SK-N-SH (cell line): ENCODE results near the gene LCORL. TPM values are rescaled to one million over a fixed set of nuclear protein-coding genes. Genes with fewer than 3 reads are reported as not detected.

ENCODE experiments used
- CTCF ChIA-PET: fragments of 300-600, 350-600 bp; formaldehyde crosslinking; extraction: SDS; loops from one replicate; lab custom pipeline; 2021; lab: Yijun Ruan, JAX
- POLR2A ChIA-PET: fragments of 350-600 bp; sonication (Branson Sonifier 250); formaldehyde crosslinking; extraction: SDS; loops from one replicate; lab custom pipeline; 2020; ENCODE audit warnings: antibody characterized with exemption, inconsistent platforms; lab: Yijun Ruan, JAX
- DNase-seq: peaks from one replicate; pipeline ENCODE4 v3.0.0; 2012
- H2AFZ ChIP-seq: fragments of 200-600 bp; sonication (generic); 2 replicates; pipeline ENCODE4 v1.8.1; 2016; ENCODE audit warnings: antibody characterized with exemption, mild to moderate bottlenecking, low read depth
- H3F3A ChIP-seq: fragments of 200-600 bp; sonication (generic); replicated peaks from 2 replicates; pipeline ENCODE3; 2016; ENCODE audit warnings: antibody characterized with exemption, mild to moderate bottlenecking; ENCODE audit not compliant: insufficient read depth
- H3K27ac ChIP-seq, 2 experiments: fragments of 200-500 bp in 1 of 2; fragments of 200-600 bp in 1 of 2; sonication (Bioruptor generic) in 1 of 2; sonication (generic), shearing (Covaris generic) in 1 of 2; 2 replicates each; pipeline versions ENCODE4 v1.5.1 to v1.6.1; 2014 to 2016; ENCODE audit warnings: low read depth in 2 of 2, inconsistent platforms in 1 of 2, low read length in 1 of 2, mild to moderate bottlenecking in 1 of 2, mixed read lengths in 1 of 2
- H3K27me3 ChIP-seq: fragments of 200-600 bp; sonication (generic), shearing (Covaris generic); 2 replicates; pipeline ENCODE4 v1.6.1; 2016; ENCODE audit warnings: mixed run types; ENCODE audit not compliant: insufficient read depth
- H3K36me3 ChIP-seq, 2 experiments: fragments of 200-500 bp in 1 of 2; fragments of 200-600 bp in 1 of 2; sonication (Bioruptor generic) in 1 of 2; sonication (generic) in 1 of 2; replicated peaks in 1 of 2; 2 replicates each; pipeline versions ENCODE3 to v1.5.1; 2014 to 2016; ENCODE audit warnings: low read length in 1 of 2, mild to moderate bottlenecking in 1 of 2; ENCODE audit not compliant: insufficient read depth in 2 of 2, control insufficient read depth in 1 of 2
- H3K4me1 ChIP-seq, 2 experiments: fragments of 200-500 bp in 1 of 2; fragments of 200-600 bp in 1 of 2; sonication (Bioruptor generic) in 1 of 2; sonication (generic), shearing (Covaris generic) in 1 of 2; 2 replicates each; pipeline versions ENCODE4 v1.5.1 to v1.6.1; 2014 to 2016; ENCODE audit warnings: low read depth in 1 of 2, low read length in 1 of 2, mixed run types in 1 of 2; ENCODE audit not compliant: insufficient read depth in 2 of 2, control insufficient read depth in 1 of 2
- H3K4me2 ChIP-seq: fragments of 200-600 bp; sonication (generic), shearing (Covaris generic); 2 replicates; pipeline ENCODE4 v1.6.1; 2017; ENCODE audit warnings: mixed run types
- H3K4me3 ChIP-seq, 2 experiments: fragments of 200-500 bp in 1 of 2; fragments of 200-600 bp in 1 of 2; sonication (Bioruptor generic) in 1 of 2; sonication (generic), shearing (Covaris generic) in 1 of 2; 2 replicates each; pipeline versions ENCODE4 v1.5.1 to v1.8.1; 2014 to 2016; ENCODE audit warnings: low read depth in 2 of 2, inconsistent platforms in 1 of 2, low read length in 1 of 2, mild to moderate bottlenecking in 1 of 2, mixed read lengths in 1 of 2, moderate library complexity in 1 of 2
- H3K79me2 ChIP-seq: fragments of 200-600 bp; sonication (generic); 2 replicates; pipeline ENCODE4 v1.8.1; 2017; ENCODE audit warnings: mild to moderate bottlenecking; ENCODE audit not compliant: insufficient read depth
- H3K9ac ChIP-seq: fragments of 200-600 bp; sonication (generic); 2 replicates; pipeline ENCODE4 v1.6.1; 2017; ENCODE audit warnings: mixed run types
- H3K9me2 ChIP-seq: fragments of 200-600 bp; sonication (generic); 2 replicates; pipeline ENCODE4 v1.6.1; 2017; ENCODE audit warnings: mixed run types
- H3K9me3 ChIP-seq: fragments of 200-600 bp; sonication (generic); 2 replicates; pipeline ENCODE4 v1.6.1; 2017; ENCODE audit warnings: mixed run types, mild to moderate bottlenecking, moderate library complexity
- H4K20me1 ChIP-seq: fragments of 200-600 bp; sonication (generic); 2 replicates; pipeline ENCODE4 v1.6.1; 2017; ENCODE audit warnings: mild to moderate bottlenecking, mixed run types; ENCODE audit not compliant: insufficient read depth
- CHD2 ChIP-seq: fragments of 150-350 bp; IDR thresholded peaks from 2 replicates; pipeline ENCODE4 v1.6.1; 2018; ENCODE audit warnings: low read length; ENCODE audit not compliant: partially characterized antibody
- FOSL2 ChIP-seq: IDR thresholded peaks from 2 replicates; pipeline ENCODE4 v1.4.0; 2012; ENCODE audit warnings: low read depth, mild to moderate bottlenecking, moderate library complexity, borderline replicate concordance
- FOXJ3 ChIP-seq: sonication (generic); formaldehyde crosslinking; IDR thresholded peaks from 2 replicates; pipeline ENCODE4 v1.5.1; 2020; ENCODE audit warnings: mild to moderate bottlenecking, missing genetic modification reagents
- FOXM1 ChIP-seq: IDR thresholded peaks from 2 replicates; pipeline ENCODE4 v1.4.0; 2012; ENCODE audit warnings: low read depth, mild to moderate bottlenecking
- GABPA ChIP-seq: IDR thresholded peaks from 2 replicates; pipeline ENCODE4 v1.4.0; 2012; ENCODE audit warnings: low read depth, mild to moderate bottlenecking
- MAX ChIP-seq: IDR thresholded peaks from 2 replicates; pipeline ENCODE4 v1.4.0; 2012; ENCODE audit warnings: low read depth
- MXI1 ChIP-seq: IDR thresholded peaks from 2 replicates; pipeline ENCODE4 v1.6.1; 2012; ENCODE audit warnings: mild to moderate bottlenecking, low read depth, low read length, improper control_type of control experiment
- NRF1 ChIP-seq: IDR thresholded peaks from 2 replicates; pipeline ENCODE4 v1.6.1; 2012; ENCODE audit warnings: low read depth, mild to moderate bottlenecking, low read length
- PBX3 ChIP-seq: IDR thresholded peaks from 2 replicates; pipeline ENCODE4; 2012
- RAD21 ChIP-seq: IDR thresholded peaks from 2 replicates; pipeline ENCODE4 v1.6.1; 2012; ENCODE audit warnings: mild to moderate bottlenecking, low read length
- RCOR1 ChIP-seq: fragments of 150-350 bp; IDR thresholded peaks from 2 replicates; pipeline ENCODE4 v1.6.1; 2017; ENCODE audit warnings: antibody characterized with exemption, low read length
- SMC3 ChIP-seq: IDR thresholded peaks from 2 replicates; pipeline ENCODE4 v1.6.1; 2012; ENCODE audit warnings: low read depth, low read length, improper control_type of control experiment
- TAF1 ChIP-seq: IDR thresholded peaks from 2 replicates; pipeline ENCODE4 v1.6.1; 2012; ENCODE audit warnings: low read depth, mild to moderate bottlenecking, low read length, moderate library complexity, borderline replicate concordance
- YY1 ChIP-seq: IDR thresholded peaks from 2 replicates; pipeline ENCODE4 v1.4.0; 2012; ENCODE audit warnings: low read depth, mild to moderate bottlenecking
- WGBS: methylation state at CpG from one replicate; pipeline ENCODE4 v1.1.6; 2017; ENCODE audit warnings: low lambda C conversion rate; 5-methylcytosine and 5-hydroxymethylcytosine counted together
- polyA plus RNA-seq, 3 experiments: library from polyadenylated mRNA; depleted of rRNA; stranded (reverse); fragments of >200 nt; gene quantifications; 2 replicates each; pipeline ENCODE4 v1.2.3, GENCODE V29; 2012
- TF ChIP-seq, protein P1 (sequence below): IDR thresholded peaks from 2 replicates; pipeline ENCODE4 v1.4.0; 2012; ENCODE audit warnings: low read depth, borderline replicate concordance
- TF ChIP-seq, protein P2 (sequence below): fragments of 200-600 bp; sonication (generic); IDR thresholded peaks from 2 replicates; pipeline ENCODE4 v1.6.1; 2017; ENCODE audit warnings: antibody characterized with exemption, mild to moderate bottlenecking, moderate library complexity
- TF ChIP-seq, protein P3 (sequence below): IDR thresholded peaks from 2 replicates; pipeline ENCODE4 v1.6.1; 2012; ENCODE audit warnings: mild to moderate bottlenecking, low read depth, low read length, moderate library complexity

Gene LCORL
- polyA plus RNA-seq, 1 of the 3 experiments (the other 2 are of a cell fraction): 1.9 TPM

GRCh38 chr4:17921451-17921850 is 100.1 kb downstream of the LCORL start:
- Histone ChIP-seq H3K27me3 (no peaks in the 10 kb centered on the region), H3K9me3 (no peaks in the 10 kb centered on the region), H3K4me1 (no peaks in the 10 kb centered on the region), H3K4me3 (no peak overlapping the region), H3F3A (no peaks in the 10 kb centered on the region), H3K9ac (no peak overlapping the region), H4K20me1 (no peaks in the 10 kb centered on the region), H2AFZ (no peak overlapping the region), H3K27ac (no peak overlapping the region), H3K4me2 (no peak overlapping the region)
- 88% methylated on average over 1 of the region's 1 CpG for WGBS
- DNase-seq: no peak
- ChIA-PET CTCF (no interaction called here), POLR2A (no interaction called here)
- TF ChIP-seq FOXJ3 (no peak), FOXM1 (no peak), NRF1 (no peak), TAF1 (no peak), RAD21 (no peak), FOSL2 (no peak), MXI1 (no peak), MAX (no peak), SMC3 (no peak), RCOR1 (no peak), CHD2 (no peak), PBX3 (no peak), GABPA (no peak), YY1 (no peak)
- TF ChIP-seq, protein P1, sequence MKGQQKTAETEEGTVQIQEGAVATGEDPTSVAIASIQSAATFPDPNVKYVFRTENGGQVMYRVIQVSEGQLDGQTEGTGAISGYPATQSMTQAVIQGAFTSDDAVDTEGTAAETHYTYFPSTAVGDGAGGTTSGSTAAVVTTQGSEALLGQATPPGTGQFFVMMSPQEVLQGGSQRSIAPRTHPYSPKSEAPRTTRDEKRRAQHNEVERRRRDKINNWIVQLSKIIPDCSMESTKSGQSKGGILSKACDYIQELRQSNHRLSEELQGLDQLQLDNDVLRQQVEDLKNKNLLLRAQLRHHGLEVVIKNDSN: no peak
- TF ChIP-seq, protein P2, sequence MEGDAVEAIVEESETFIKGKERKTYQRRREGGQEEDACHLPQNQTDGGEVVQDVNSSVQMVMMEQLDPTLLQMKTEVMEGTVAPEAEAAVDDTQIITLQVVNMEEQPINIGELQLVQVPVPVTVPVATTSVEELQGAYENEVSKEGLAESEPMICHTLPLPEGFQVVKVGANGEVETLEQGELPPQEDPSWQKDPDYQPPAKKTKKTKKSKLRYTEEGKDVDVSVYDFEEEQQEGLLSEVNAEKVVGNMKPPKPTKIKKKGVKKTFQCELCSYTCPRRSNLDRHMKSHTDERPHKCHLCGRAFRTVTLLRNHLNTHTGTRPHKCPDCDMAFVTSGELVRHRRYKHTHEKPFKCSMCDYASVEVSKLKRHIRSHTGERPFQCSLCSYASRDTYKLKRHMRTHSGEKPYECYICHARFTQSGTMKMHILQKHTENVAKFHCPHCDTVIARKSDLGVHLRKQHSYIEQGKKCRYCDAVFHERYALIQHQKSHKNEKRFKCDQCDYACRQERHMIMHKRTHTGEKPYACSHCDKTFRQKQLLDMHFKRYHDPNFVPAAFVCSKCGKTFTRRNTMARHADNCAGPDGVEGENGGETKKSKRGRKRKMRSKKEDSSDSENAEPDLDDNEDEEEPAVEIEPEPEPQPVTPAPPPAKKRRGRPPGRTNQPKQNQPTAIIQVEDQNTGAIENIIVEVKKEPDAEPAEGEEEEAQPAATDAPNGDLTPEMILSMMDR: no peak
- TF ChIP-seq, protein P3, sequence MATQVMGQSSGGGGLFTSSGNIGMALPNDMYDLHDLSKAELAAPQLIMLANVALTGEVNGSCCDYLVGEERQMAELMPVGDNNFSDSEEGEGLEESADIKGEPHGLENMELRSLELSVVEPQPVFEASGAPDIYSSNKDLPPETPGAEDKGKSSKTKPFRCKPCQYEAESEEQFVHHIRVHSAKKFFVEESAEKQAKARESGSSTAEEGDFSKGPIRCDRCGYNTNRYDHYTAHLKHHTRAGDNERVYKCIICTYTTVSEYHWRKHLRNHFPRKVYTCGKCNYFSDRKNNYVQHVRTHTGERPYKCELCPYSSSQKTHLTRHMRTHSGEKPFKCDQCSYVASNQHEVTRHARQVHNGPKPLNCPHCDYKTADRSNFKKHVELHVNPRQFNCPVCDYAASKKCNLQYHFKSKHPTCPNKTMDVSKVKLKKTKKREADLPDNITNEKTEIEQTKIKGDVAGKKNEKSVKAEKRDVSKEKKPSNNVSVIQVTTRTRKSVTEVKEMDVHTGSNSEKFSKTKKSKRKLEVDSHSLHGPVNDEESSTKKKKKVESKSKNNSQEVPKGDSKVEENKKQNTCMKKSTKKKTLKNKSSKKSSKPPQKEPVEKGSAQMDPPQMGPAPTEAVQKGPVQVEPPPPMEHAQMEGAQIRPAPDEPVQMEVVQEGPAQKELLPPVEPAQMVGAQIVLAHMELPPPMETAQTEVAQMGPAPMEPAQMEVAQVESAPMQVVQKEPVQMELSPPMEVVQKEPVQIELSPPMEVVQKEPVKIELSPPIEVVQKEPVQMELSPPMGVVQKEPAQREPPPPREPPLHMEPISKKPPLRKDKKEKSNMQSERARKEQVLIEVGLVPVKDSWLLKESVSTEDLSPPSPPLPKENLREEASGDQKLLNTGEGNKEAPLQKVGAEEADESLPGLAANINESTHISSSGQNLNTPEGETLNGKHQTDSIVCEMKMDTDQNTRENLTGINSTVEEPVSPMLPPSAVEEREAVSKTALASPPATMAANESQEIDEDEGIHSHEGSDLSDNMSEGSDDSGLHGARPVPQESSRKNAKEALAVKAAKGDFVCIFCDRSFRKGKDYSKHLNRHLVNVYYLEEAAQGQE: no peak
- TF ChIP-seq, all 33 proteins: peak for 0
- peaks cover 4% of the 10 kb centered on the region; the same call in 1 of the 2 replicates for H3K79me2 ChIP-seq
- H3K9me2 ChIP-seq: no peaks in the 10 kb centered on the region
- H3K36me3 ChIP-seq: peaks cover 0 to 4% of the 10 kb centered on the region in 2 experiments
